ENCODE data around the gene EFCAB12.

EFCAB12 gene

GRCh38 chr3:129358177-129358771, 70.2 kb downstream of the EFCAB12 start:
- no peaks in the 10 kb centered on the region for H3K9me2 ChIP-seq (ENCODE audit: low read depth, low read length)
- no peaks in the 10 kb centered on the region for H3K79me2 ChIP-seq (ENCODE audit: insufficient read depth, low read length)
- peaks cover 4% of the 10 kb centered on the region for H3K4me1 ChIP-seq (ENCODE audit: insufficient read depth, low read length, severe bottlenecking)
- no peak overlapping the region for H3K4me2 ChIP-seq (ENCODE audit: low read length)
- H3K9ac ChIP-seq (ENCODE audit: low read length), result no peak overlapping the region
- H2AFZ ChIP-seq (ENCODE audit: low read length), result no peak overlapping the region
- H3K27me3 ChIP-seq (ENCODE audit: insufficient read depth, low read length), result no peaks in the 10 kb centered on the region
- no peak overlapping the region for H3K4me3 ChIP-seq (ENCODE audit: low read depth, low read length, poor library complexity, severe bottlenecking)
- no peaks in the 10 kb centered on the region for H4K20me1 ChIP-seq (ENCODE audit: insufficient read depth, low read length)
- H3K9me3 ChIP-seq (ENCODE audit: low read length), result 0 out of 2 replicates have a peak, but pooled peaks cover 3% of the 10 kb centered on the region
- no peaks in the 10 kb centered on the region for H3F3A ChIP-seq (ENCODE audit: insufficient read depth, low read length)
- H3K36me3 ChIP-seq (ENCODE audit: insufficient read depth, low read length), result no peaks in the 10 kb centered on the region
- H3K27ac ChIP-seq (ENCODE audit: low read depth, low read length, poor library complexity, severe bottlenecking), result no peak overlapping the region
- no peak for TF ChIP-seq CTCF (IDR thresholded peaks at IDR 0.05; ENCODE audit: low read length)
- no peak for TF ChIP-seq EZH2 (IDR thresholded peaks at IDR 0.05; ENCODE audit: borderline replicate concordance, low read length)

- peaks cover 4% of the 10 kb centered on the region for H3K4me1 ChIP-seq (ENCODE audit: insufficient read depth, low read length, severe bottlenecking)
- H3F3A ChIP-seq (ENCODE audit: insufficient read depth, low read length), result no peaks in the 10 kb centered on the region
- no peaks in the 10 kb centered on the region for H3K79me2 ChIP-seq (ENCODE audit: insufficient read depth, low read length)
- H3K36me3 ChIP-seq (ENCODE audit: insufficient read depth, low read length), result no peaks in the 10 kb centered on the region
- H3K27ac ChIP-seq (ENCODE audit: low read depth, low read length, poor library complexity, severe bottlenecking), result no peak overlapping the region
- H3K27me3 ChIP-seq (ENCODE audit: insufficient read depth, low read length), result no peaks in the 10 kb centered on the region
- no peak overlapping the region for H2AFZ ChIP-seq (ENCODE audit: low read length)
- no peak overlapping the region for H3K9ac ChIP-seq (ENCODE audit: low read length)
- H3K9me2 ChIP-seq (ENCODE audit: low read depth, low read length), result no peaks in the 10 kb centered on the region
- no peaks in the 10 kb centered on the region for H4K20me1 ChIP-seq (ENCODE audit: insufficient read depth, low read length)
- 0 out of 2 replicates have a peak, but pooled peaks cover 3% of the 10 kb centered on the region for H3K9me3 ChIP-seq (ENCODE audit: low read length)
- H3K4me2 ChIP-seq (ENCODE audit: low read length), result no peak overlapping the region
- no peak for TF ChIP-seq CTCF (IDR thresholded peaks at IDR 0.05; ENCODE audit: low read length)
- TF ChIP-seq EZH2 (IDR thresholded peaks at IDR 0.05; ENCODE audit: borderline replicate concordance, low read length), result no peak
- H3K4me3 ChIP-seq (ENCODE audit: low read depth, low read length, poor library complexity, severe bottlenecking), result no peak overlapping the region
These were observed 70.8 kb downstream of the EFCAB12 start for GRCh38 chr3:129357616-129358015.

GRCh38 chr3:129356756-129357425, 71.5 kb downstream of the EFCAB12 start:
- H3K79me2 ChIP-seq (ENCODE audit: insufficient read depth, low read length), result no peaks in the 10 kb centered on the region
- H3K4me3 ChIP-seq (ENCODE audit: low read depth, low read length, poor library complexity, severe bottlenecking), result no peak overlapping the region
- peaks cover 4% of the 10 kb centered on the region for H3K4me1 ChIP-seq (ENCODE audit: insufficient read depth, low read length, severe bottlenecking)
- no peaks in the 10 kb centered on the region for H3K9me2 ChIP-seq (ENCODE audit: low read depth, low read length)
- H3K9me3 ChIP-seq (ENCODE audit: low read length), result 0 out of 2 replicates have a peak, but pooled peaks cover 3% of the 10 kb centered on the region
- H3K27me3 ChIP-seq (ENCODE audit: insufficient read depth, low read length), result no peaks in the 10 kb centered on the region
- H3K4me2 ChIP-seq (ENCODE audit: low read length), result no peak overlapping the region; the same call in 1 of the 2 replicates
- no peak for TF ChIP-seq CTCF (IDR thresholded peaks at IDR 0.05; ENCODE audit: low read length)
- no peak for TF ChIP-seq EZH2 (IDR thresholded peaks at IDR 0.05; ENCODE audit: borderline replicate concordance, low read length)
- no peak overlapping the region for H3K9ac ChIP-seq (ENCODE audit: low read length)
- no peaks in the 10 kb centered on the region for H4K20me1 ChIP-seq (ENCODE audit: insufficient read depth, low read length)
- H2AFZ ChIP-seq (ENCODE audit: low read length), result no peak overlapping the region
- no peaks in the 10 kb centered on the region for H3K36me3 ChIP-seq (ENCODE audit: insufficient read depth, low read length)
- no peak overlapping the region for H3K27ac ChIP-seq (ENCODE audit: low read depth, low read length, poor library complexity, severe bottlenecking)
- no peaks in the 10 kb centered on the region for H3F3A ChIP-seq (ENCODE audit: insufficient read depth, low read length)
